ENCODE measurements around the gene AQP2.

- TF ChIP-seq, protein P1, sequence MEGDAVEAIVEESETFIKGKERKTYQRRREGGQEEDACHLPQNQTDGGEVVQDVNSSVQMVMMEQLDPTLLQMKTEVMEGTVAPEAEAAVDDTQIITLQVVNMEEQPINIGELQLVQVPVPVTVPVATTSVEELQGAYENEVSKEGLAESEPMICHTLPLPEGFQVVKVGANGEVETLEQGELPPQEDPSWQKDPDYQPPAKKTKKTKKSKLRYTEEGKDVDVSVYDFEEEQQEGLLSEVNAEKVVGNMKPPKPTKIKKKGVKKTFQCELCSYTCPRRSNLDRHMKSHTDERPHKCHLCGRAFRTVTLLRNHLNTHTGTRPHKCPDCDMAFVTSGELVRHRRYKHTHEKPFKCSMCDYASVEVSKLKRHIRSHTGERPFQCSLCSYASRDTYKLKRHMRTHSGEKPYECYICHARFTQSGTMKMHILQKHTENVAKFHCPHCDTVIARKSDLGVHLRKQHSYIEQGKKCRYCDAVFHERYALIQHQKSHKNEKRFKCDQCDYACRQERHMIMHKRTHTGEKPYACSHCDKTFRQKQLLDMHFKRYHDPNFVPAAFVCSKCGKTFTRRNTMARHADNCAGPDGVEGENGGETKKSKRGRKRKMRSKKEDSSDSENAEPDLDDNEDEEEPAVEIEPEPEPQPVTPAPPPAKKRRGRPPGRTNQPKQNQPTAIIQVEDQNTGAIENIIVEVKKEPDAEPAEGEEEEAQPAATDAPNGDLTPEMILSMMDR (conservative IDR thresholded peaks at IDR 0.05; ENCODE audit: low read depth in 2 of 2), result no peak
- TF ChIP-seq CREB1 (CRISPR knock-in tag; IDR thresholded peaks at IDR 0.05; ENCODE audit: low read depth) (no peak), POLR2AphosphoS5 (IDR thresholded peaks at IDR 0.05; ENCODE audit: low read depth) (no peak), ETS1 (IDR thresholded peaks at IDR 0.05) (no peak), EZH2 (IDR thresholded peaks at IDR 0.05; ENCODE audit: low read depth, unreplicated experiment) (no peak), ZNF331 (CRISPR knock-in tag; IDR thresholded peaks at IDR 0.05; ENCODE audit: low read depth) (no peak), ZNF462 (CRISPR knock-in tag; IDR thresholded peaks at IDR 0.05) (no peak), EZH2phosphoT487 (IDR thresholded peaks at IDR 0.05; ENCODE audit: unreplicated experiment) (no peak), NANOG (IDR thresholded peaks at IDR 0.05; ENCODE audit: borderline replicate concordance) (no peak)
Measured at GRCh38 chr12:49949866-49950265, 671 bp upstream of the AQP2 start.

All from GM23338 (cell line).